C4-2B (cell line): ENCODE measurements around the gene GALK1.

ENCODE experiments used
- H3K27ac ChIP-seq: fragments of 450-650 bp; 2 replicates; pipeline ENCODE4 v1.5.1; 2017
- ZFX ChIP-seq: fragments of 450-650 bp; IDR thresholded peaks from 2 replicates; pipeline ENCODE4 v1.6.1; 2017
- TF ChIP-seq, protein P1 (sequence below): fragments of 450-650 bp; conservative IDR thresholded peaks from 2 replicates; pipeline ENCODE4 v1.5.1; 2017; ENCODE audit warnings: mild to moderate bottlenecking

GALK1 gene

DNA sequence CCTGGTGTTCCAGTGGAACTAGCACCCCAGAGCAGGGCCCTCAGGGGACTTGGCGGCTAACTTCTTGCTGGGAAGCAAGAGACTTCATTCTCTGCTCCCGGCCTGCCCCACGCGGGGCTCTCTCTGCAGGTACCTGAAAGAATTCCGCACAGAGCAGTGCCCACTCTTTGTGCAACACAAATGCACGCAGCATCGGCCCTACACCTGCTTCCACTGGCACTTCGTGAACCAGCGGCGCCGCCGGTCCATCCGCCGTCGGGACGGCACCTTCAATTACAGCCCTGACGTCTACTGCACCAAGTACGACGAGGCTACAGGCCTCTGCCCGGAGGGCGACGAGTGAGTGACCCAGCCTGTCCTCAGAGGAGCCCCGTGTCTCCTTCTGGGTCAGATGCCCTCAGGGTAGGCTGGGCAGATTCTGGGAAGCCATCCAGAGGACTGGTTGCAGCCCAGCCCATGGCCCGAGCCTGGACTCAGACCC is 44.7 kb upstream of the GALK1 start:
- TF ChIP-seq, protein P1, sequence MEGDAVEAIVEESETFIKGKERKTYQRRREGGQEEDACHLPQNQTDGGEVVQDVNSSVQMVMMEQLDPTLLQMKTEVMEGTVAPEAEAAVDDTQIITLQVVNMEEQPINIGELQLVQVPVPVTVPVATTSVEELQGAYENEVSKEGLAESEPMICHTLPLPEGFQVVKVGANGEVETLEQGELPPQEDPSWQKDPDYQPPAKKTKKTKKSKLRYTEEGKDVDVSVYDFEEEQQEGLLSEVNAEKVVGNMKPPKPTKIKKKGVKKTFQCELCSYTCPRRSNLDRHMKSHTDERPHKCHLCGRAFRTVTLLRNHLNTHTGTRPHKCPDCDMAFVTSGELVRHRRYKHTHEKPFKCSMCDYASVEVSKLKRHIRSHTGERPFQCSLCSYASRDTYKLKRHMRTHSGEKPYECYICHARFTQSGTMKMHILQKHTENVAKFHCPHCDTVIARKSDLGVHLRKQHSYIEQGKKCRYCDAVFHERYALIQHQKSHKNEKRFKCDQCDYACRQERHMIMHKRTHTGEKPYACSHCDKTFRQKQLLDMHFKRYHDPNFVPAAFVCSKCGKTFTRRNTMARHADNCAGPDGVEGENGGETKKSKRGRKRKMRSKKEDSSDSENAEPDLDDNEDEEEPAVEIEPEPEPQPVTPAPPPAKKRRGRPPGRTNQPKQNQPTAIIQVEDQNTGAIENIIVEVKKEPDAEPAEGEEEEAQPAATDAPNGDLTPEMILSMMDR, result no peak
- TF ChIP-seq ZFX, result no peak
- no peak overlapping the region for H3K27ac ChIP-seq

DNA sequence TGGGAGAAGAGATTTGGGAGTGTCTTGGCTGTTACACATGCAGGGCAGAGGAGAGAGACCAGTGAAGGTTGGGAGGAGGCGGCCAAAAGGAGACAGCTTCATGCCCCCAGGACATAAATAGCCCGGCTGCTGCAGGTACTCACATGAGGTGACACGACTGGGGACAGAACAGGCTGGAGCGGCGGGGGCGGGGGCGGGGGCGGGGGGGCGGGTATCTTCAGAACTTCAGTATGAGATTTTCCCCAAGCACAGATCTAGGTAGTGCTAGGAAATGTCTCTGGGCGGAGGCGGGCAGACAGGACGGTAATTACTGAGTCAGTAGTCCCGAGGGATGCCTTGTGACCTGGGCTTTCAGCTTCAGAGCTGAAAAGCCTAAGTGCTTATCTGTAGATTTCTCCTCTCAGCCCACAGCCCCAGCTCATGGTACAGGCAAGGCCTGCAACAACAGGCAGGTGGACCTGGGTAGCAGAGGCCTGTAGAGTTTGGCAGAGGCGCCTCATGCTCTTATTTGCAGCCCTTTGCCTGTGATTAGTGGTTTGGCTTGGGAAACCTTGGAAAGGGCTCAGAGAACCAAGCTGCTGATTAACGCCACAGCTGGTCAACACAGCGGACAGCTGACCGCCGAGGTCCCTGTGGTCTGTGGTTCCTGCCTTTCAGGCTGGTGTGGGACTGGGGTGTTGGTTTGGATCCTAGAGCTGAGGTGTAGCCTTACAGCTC is 44.1 kb upstream of the GALK1 start:
- no peak for TF ChIP-seq ZFX
- TF ChIP-seq, protein P1, result no peak
- no peak overlapping the region for H3K27ac ChIP-seq

DNA sequence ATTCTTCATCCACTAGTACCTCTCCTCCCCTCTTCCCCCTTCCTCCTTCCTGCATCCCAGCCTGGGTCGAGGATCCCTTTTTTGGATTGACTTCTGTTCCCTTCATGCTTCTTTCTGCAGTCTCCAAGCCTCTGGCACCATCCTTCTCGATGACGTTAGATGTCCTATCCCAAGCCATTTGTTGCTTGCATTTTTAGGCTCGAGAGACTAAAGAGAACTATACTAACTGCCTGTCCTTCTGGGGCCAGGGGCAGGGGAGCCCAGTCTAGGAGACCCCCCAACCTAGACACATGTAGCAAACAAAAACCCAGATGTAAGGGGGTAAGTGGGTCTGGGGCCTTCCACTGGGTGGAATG is 43.5 kb upstream of the GALK1 start:
- TF ChIP-seq, protein P1, result no peak
- TF ChIP-seq ZFX, result no peak

DNA sequence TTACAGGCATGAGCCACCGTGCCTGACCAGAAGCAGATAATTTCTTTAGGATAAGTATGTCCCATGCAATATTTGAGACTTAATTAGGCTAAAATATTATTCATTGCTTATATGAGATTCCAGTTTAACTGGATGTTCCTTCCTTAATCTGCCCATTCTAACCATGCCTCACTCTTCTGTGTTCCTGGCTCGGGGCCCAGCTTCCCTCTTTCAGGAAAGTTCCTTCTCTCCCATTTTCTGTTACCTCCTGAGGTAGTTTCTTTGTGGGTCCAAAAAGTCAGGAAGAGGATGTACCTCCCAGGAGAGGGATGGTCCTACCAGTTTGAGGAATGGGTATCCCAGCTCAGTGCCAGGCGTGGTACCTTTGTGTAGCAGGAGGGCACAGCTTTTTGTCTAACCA is 42.9 kb upstream of the GALK1 start:
- peak overlapping the region; percentile 12; the same call in 1 of the 2 replicates for H3K27ac ChIP-seq
- TF ChIP-seq, protein P1, result no peak
- no peak for TF ChIP-seq ZFX

More for the DNA sequence above, 43.5 kb upstream of the GALK1 start:
- H3K27ac ChIP-seq, result no peak overlapping the region

DNA sequence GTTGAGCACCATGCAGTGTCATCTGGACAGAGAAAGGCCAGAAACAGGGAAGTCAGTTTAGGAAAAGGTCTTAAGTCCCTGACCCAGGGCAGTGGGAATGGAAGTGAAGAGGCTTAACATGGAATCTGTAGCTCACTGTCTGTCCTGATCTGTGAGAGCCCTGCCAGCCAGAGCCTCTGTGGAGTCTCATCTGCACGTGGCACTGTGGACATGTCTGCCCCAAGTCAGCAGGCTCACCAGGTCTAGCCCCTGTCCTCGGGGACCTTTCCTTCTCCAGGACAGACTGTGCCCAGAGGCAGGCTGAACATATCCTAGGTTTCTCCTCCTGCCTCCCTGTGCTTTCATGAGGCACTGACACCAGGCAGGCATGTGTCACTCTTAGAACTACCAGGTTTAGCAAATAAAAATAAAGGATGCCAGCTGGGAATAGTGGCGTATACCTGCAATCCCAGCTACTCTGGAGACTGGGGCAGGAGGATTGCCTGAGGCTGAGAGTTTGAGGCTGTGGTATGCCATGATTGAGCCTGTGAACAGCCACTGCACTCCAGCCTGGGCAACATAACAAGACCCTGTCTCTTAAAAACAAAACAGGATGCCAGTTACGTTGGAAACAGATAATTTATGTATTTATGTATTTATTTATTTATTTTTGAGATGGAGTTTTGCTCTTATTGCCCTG is 42.0 kb upstream of the GALK1 start:
- no peak overlapping the region for H3K27ac ChIP-seq

DNA sequence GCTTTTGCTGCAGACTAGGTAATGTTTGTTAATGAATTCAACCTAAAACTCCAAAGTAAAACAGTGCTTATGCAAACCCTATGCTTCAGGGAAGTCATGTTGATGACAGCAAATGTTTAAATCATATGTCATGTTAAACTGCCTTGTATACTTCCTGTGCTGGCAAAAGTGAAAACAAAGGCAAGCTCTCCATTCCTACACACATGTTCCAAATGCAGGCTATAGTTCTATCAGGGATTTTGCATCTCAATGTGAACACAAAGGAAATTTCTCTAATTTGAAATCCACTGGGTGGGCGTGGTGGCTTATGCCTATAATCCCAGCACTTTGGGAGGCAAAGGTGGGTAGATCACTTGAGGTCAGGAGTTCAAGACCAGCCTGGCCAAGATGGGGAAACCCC is 38.9 kb upstream of the GALK1 start:
- no peak overlapping the region for H3K27ac ChIP-seq
- TF ChIP-seq, protein P1, result no peak
- no peak for TF ChIP-seq ZFX

More for the DNA sequence above, 42.0 kb upstream of the GALK1 start:
- TF ChIP-seq ZFX, result no peak
- TF ChIP-seq, protein P1, result no peak

DNA sequence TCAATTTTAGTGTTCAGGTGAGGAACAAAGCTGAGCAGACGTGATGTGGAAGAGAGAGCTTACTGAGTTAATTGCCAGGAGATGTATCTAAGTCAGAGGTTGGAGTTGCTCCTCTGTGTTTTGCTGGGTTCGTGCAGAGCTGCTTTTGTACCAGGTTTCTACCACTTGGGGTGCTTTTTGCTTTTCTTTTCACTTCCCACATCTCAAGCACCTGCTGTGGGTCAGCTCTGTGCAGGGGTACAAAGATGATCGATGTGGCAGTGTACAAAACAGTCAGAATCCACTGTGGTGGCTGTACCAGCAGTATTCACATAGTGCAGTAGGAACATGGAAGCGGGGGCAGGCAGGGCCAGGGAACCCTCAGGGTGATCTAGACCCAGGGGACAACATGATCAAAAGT is 34.4 kb upstream of the GALK1 start:
- TF ChIP-seq, protein P1, result no peak
- TF ChIP-seq ZFX, result no peak
- H3K27ac ChIP-seq, result no peak overlapping the region
